Endothelial cell of umbilical vein (primary cell): ENCODE data around the gene HCAR3. TPM values are rescaled to one million over a fixed set of nuclear protein-coding genes. Genes with fewer than 3 reads are reported as not detected.
"Not testable (repeated sequence)": the region's sequence is repeated elsewhere in the genome, so short reads cannot be mapped to it uniquely, and the experiment has no call there.

Experiments
- BruUV-seq: library from RNA; stranded (reverse); fragments of 400-500 nt; replicated peaks from 2 replicates; lab custom pipeline; 2021; lab: Mats Ljungman, UMichigan
- CTCF ChIA-PET: fragments of 300-600, 350-600 bp; sonication (Branson Sonifier 250); formaldehyde crosslinking; loops from one replicate; lab custom pipeline; 2021; ENCODE audit warnings: antibody characterized with exemption, inconsistent platforms; lab: Charles Lee
- POLR2A ChIA-PET: fragments of 300-600, 350-600 bp; sonication (Branson Sonifier 250); formaldehyde crosslinking; loops from one replicate; lab custom pipeline; 2021; ENCODE audit warnings: antibody characterized with exemption, inconsistent platforms; lab: Charles Lee
- DNase-seq: peaks from one replicate; pipeline ENCODE4 v3.0.0-alpha.2; 2011; ENCODE audit warnings: low read depth, low spot score
- FAIRE-seq: peaks from 2 replicates; lab custom pipeline; 2011; peaks lifted over from hg19 to GRCh38; lab: Jason Lieb, UNC
- H2AFZ ChIP-seq: 2 replicates; pipeline ENCODE4 v1.6.0; 2012; ENCODE audit warnings: low read depth, low read length, control low read depth, inconsistent platforms
- H3K27ac ChIP-seq: 2 replicates; pipeline ENCODE4 v1.5.1; 2011; ENCODE audit warnings: low read depth, mild to moderate bottlenecking, control low read depth, low read length, moderate library complexity; ENCODE audit not compliant: insufficient read depth
- H3K27me3 ChIP-seq, 2 experiments: 2 replicates each; pipeline versions ENCODE4 v1.6.0 to v1.6.1; 2011; ENCODE audit warnings: low read length in 2 of 2, mixed read lengths in 1 of 2; ENCODE audit not compliant: control insufficient read depth in 2 of 2, insufficient read depth in 2 of 2
- H3K36me3 ChIP-seq, 2 experiments: 2 replicates in 1 of 2; 3 replicates in 1 of 2; pipeline ENCODE4 v1.5.1; 2011; ENCODE audit warnings: low read length in 2 of 2, mild to moderate bottlenecking in 1 of 2, moderate library complexity in 1 of 2; ENCODE audit not compliant: control insufficient read depth in 2 of 2, insufficient read depth in 2 of 2; ENCODE audit errors: extremely low read depth in 1 of 2
- H3K4me1 ChIP-seq: 3 replicates; pipeline ENCODE4 v1.5.1; 2011; ENCODE audit warnings: mild to moderate bottlenecking, low read length; ENCODE audit not compliant: control insufficient read depth, insufficient read depth; ENCODE audit errors: extremely low read depth
- H3K4me2 ChIP-seq: 2 replicates; pipeline ENCODE4 v1.6.1; 2011; ENCODE audit warnings: low read length, control low read depth, mixed read lengths; ENCODE audit not compliant: insufficient read depth
- H3K4me3 ChIP-seq, 3 experiments: fragments of 200-600 bp in 1 of 3; sonication (generic), shearing (Covaris generic) in 1 of 3; replicated peaks in 1 of 3; 2 replicates each; pipeline ENCODE4 v1.5.1; 2011 to 2016; ENCODE audit warnings: control low read depth in 3 of 3, low read length in 3 of 3, mild to moderate bottlenecking in 2 of 3, inconsistent platforms in 1 of 3, low read depth in 1 of 3, moderate library complexity in 1 of 3; ENCODE audit not compliant: insufficient read depth in 1 of 3
- H3K79me2 ChIP-seq: 2 replicates; pipeline ENCODE4 v1.6.0; 2012; ENCODE audit warnings: low read length, inconsistent platforms; ENCODE audit not compliant: control insufficient read depth, insufficient read depth
- H3K9ac ChIP-seq: replicated peaks from 2 replicates; pipeline ENCODE3; 2011; ENCODE audit warnings: low read length, control low read depth; ENCODE audit not compliant: insufficient read depth; ENCODE audit errors: extremely low read depth
- H3K9me1 ChIP-seq: replicated peaks from 3 replicates; pipeline ENCODE4 v1.6.0; 2011; ENCODE audit warnings: mild to moderate bottlenecking, low read length; ENCODE audit not compliant: control insufficient read depth, insufficient read depth; ENCODE audit errors: extremely low read depth
- H3K9me3 ChIP-seq: replicated peaks from 2 replicates; pipeline ENCODE4 v1.5.1; 2012; ENCODE audit warnings: low read length, inconsistent platforms; ENCODE audit not compliant: control insufficient read depth, insufficient read depth
- H4K20me1 ChIP-seq: replicated peaks from 2 replicates; pipeline ENCODE3; 2011; ENCODE audit warnings: mild to moderate bottlenecking, low read length; ENCODE audit not compliant: control insufficient read depth, insufficient read depth; ENCODE audit errors: extremely low read depth
- dilution Hi-C: fragments of 300-500 bp; cut with MboI; formaldehyde crosslinking; loops from one replicate; pipeline ENCODE4 v1.15.0; 2019; ENCODE audit warnings: low sequenced_read_pairs; ENCODE audit not compliant: extremely low pct_ligation_motif_present
- intact Hi-C: fragments of 100-400 bp; cut with micrococcal nuclease; formaldehyde crosslinking; loops from one replicate; pipeline ENCODE4 v1.10.0; 2022
- polyA plus RNA-seq, 4 experiments: library from polyadenylated mRNA; depleted of rRNA in 3 of 4; stranded (reverse) in 3 of 4; unstranded in 1 of 4; fragments of >200 nt; gene quantifications; 2 replicates each; pipeline versions ENCODE4 v1.2.1 to v1.2.3, GENCODE V29; 2011 to 2012; ENCODE audit warnings: missing spikeins in 1 of 4
- total RNA-seq: library from RNA; stranded (reverse); gene quantifications from 2 replicates; pipeline ENCODE4 v1.2.3, GENCODE V29; 2021

Gene HCAR3
- total and polyA plus RNA-seq, 2 donors (not counting 3 experiments of a cell fraction or from before 2014, with no cell fraction given), result 0.06 TPM; not detected in 1

DNA sequence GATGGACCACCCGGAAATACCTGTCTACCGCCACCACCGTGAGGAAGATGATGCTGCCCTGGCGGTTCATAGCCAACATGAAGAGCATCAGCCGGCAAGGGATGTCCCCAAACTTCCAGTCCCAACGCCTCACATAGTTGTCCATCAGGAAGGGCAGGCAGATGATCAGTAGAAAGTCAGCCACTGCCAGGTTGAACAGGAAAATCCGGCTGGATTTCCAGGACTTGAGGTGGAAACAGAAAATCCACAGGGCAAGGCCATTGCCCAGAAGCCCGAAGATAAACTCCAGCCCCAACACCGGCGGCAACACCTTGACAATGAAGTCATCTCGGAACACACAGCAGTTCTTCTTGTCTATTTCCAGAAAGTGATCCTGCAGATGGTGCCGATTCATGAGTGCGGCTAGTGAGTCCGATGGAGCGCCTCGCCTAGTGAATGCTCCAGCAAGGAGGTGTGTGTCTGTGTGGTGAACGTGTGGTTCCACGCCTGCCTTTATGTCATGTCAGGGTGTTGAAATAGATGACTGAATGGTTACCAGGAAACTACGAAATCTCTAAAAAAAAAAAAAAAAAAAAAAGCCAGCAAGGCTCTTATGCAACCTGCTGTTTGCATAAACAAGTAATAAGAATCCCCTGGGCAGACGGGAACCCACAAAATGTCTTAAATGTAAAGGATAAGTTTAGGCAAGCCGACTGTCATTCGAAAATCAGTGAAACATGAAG lies 13.6 kb downstream of the HCAR3 start, which contains the start of gene HCAR2:
TSS of gene HCAR2 (minus strand) at position 468 of the 722 bp plus-strand sequence. CDS start at position 394, 74 bp downstream.
- H3K4me1 ChIP-seq, H2AFZ ChIP-seq, H3K9me3 ChIP-seq, H3K4me3 ChIP-seq, H3K79me2 ChIP-seq, FAIRE-seq, H3K36me3 ChIP-seq, CTCF ChIA-PET, H3K9me1 ChIP-seq, H3K9ac ChIP-seq, intact Hi-C loops, POLR2A ChIA-PET, H3K4me2 ChIP-seq, H3K27me3 ChIP-seq, dilution Hi-C loops, DNase-seq, H3K27ac ChIP-seq, BruUV-seq, H4K20me1 ChIP-seq: not testable (repeated sequence)

- POLR2A ChIA-PET, H3K4me2 ChIP-seq, BruUV-seq, H3K9me3 ChIP-seq, CTCF ChIA-PET, H3K36me3 ChIP-seq, DNase-seq, H3K27ac ChIP-seq, H2AFZ ChIP-seq, H3K9me1 ChIP-seq, H3K4me3 ChIP-seq, dilution Hi-C loops, intact Hi-C loops, H4K20me1 ChIP-seq, H3K9ac ChIP-seq, H3K27me3 ChIP-seq, H3K79me2 ChIP-seq, H3K4me1 ChIP-seq: not testable (repeated sequence)
- peak; percentile 18 for FAIRE-seq
These were observed 15.1 kb downstream of the HCAR3 start for GRCh38 chr12:122701481-122701880.

GRCh38 chr12:122700038-122700710 lies 16.4 kb downstream of the HCAR3 start:
- H3K36me3 ChIP-seq, FAIRE-seq, CTCF ChIA-PET, H4K20me1 ChIP-seq, H3K27me3 ChIP-seq, H3K9me3 ChIP-seq, H3K79me2 ChIP-seq, BruUV-seq, H3K9me1 ChIP-seq, H3K4me2 ChIP-seq, dilution Hi-C loops, H3K4me1 ChIP-seq, POLR2A ChIA-PET, H2AFZ ChIP-seq, DNase-seq, H3K9ac ChIP-seq, intact Hi-C loops, H3K4me3 ChIP-seq, H3K27ac ChIP-seq: not testable (repeated sequence)

DNA sequence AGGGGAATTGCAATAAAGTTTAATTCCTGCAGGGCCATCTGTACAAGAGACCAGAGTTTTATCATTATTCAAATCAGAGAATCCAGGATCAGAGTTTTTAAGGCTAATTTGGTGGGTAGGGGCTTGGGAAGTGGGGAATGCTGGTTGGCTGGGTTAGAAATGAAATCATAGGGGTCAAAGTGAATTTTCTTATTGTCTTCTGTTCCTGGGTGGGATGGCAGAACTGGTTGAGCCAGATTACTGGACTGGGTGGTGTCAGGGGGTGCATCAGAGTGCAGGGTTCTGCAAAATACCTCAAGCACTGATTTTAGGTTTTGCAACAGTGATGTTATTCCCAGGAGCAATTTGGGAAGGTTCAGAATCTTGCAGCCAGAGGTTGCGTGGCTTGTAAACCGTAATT lies 19.7 kb downstream of the HCAR3 start:
- H3K4me3 ChIP-seq, BruUV-seq, H3K27me3 ChIP-seq, DNase-seq, H4K20me1 ChIP-seq, H3K9me3 ChIP-seq, FAIRE-seq, H3K79me2 ChIP-seq, H3K36me3 ChIP-seq, POLR2A ChIA-PET, H3K9me1 ChIP-seq, intact Hi-C loops, H3K9ac ChIP-seq, H3K27ac ChIP-seq, H3K4me1 ChIP-seq, dilution Hi-C loops, H2AFZ ChIP-seq, H3K4me2 ChIP-seq: not testable (repeated sequence)
- CTCF ChIA-PET, result interaction anchor here (0.7 kb wide), 1 partner anchor 46 kb away, joined by 3 read pairs; no protein-coding TSS in a partner anchor
